HT1080 (cell line): ENCODE data around the gene SH3TC1. TPM values are rescaled to one million over a fixed set of nuclear protein-coding genes. Genes with fewer than 3 reads are reported as not detected.

Source experiments
- DNase-seq: peaks from one replicate; pipeline ENCODE4 v3.0.0-alpha.2; 2015; ENCODE audit warnings: low read depth
- total RNA-seq: library from RNA; depleted of rRNA; stranded (reverse); fragments of >200 nt; shearing (Covaris generic); gene quantifications from 2 replicates; pipeline ENCODE4 v1.2.3, GENCODE V29; 2014; rRNA removed

The SH3TC1 gene
- total RNA-seq, 1 experiment from 2014 or later: 3.6 TPM

- no peak for DNase-seq
Observed at GRCh38 chr4:8286719-8287342, 87.7 kb downstream of the SH3TC1 start.

- no peak for DNase-seq
Observed at GRCh38 chr4:8287343-8288280, 88.5 kb downstream of the SH3TC1 start.

DNA sequence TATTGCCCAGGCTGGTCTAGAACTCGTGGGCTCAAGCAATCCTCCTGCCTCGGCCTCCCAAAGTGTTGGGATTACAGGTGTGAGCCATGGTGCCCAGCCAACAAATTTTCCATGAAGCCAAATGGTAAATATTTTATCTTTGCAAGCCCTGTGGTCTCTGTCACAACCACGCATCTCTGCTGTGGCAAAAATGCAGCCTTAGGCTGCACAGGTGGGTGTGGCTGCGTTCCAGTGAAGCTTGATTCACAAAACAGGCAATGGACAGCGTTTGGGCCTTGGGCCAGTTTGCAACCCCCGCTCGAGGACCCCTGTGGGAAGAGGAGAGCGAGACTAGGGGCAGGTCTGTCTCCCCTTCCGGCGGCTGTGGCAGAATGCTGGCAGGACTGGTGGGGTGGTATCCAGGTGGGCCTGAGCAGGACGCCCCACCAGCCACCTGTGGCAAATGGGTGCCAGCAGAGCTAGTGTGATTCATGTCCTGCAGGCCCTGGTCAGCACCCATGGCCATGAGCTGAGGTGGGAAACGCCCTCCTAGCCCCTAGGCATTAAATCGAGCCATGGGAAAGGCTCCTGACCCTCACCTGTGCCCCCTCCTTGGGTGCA is 90.2 kb downstream of the SH3TC1 start:
- no peak for DNase-seq

DNA sequence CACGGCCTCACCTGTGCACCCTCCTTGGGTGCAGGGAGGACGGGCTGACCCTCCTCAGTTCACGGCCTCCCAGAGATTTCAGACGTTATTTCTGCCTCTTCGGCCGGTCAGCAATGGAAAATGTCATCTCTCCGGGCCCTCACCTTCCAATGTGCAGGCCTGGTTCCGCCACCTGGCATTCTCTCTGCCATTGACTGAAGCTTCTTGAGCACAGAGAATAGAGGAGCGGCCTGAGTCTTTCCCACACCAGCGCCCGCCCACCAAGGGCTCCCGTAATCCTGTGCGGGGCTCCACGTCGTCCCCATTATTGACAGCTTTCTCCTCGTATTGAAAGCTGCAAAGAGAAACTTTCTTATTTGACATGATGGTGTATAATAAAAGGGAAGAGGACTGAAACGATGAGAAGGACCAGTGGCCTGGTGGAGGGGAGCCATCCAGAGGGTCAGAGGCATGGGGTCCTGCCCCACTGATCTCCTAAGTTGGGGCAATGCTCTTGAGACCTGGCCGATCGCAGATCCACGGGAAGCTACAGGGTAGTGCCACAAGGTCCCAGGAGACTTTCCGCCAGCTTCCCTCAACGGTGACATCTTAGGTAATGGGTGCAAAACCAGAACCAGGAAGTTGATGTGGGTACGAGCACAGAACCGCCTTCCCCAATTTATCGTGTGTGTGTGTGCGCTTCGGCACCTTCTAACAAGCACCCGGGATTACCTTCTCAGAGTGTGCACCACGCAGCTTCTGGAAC is 91.0 kb downstream of the SH3TC1 start:
- DNase-seq: no peak

- no peak for DNase-seq
Observed at GRCh38 chr4:8290701-8290970, 91.5 kb downstream of the SH3TC1 start.

Other genes with a start within 250 kb of the SH3TC1 start
- gene ABLIM2, start 40.5 kb upstream of the SH3TC1 start, total RNA-seq: 0.19 TPM in 1 of 2 replicates, not detected in the other
- gene HTRA3, start 70.5 kb downstream of the SH3TC1 start, total RNA-seq: 0.16 and 0.20 TPM in 2 replicates
- 16.6 and 20.4 TPM in 2 replicates for gene ACOX3, start 241.4 kb downstream of the SH3TC1 start, total RNA-seq
- gene TRMT44, start 241.5 kb downstream of the SH3TC1 start, total RNA-seq: 13.0 and 13.1 TPM in 2 replicates